ENCODE measurements around the gene NID2.

Gene NID2

GRCh38 chr14:52039124-52039815 lies 29.6 kb downstream of the NID2 start:
- TF ChIP-seq, protein P1, sequence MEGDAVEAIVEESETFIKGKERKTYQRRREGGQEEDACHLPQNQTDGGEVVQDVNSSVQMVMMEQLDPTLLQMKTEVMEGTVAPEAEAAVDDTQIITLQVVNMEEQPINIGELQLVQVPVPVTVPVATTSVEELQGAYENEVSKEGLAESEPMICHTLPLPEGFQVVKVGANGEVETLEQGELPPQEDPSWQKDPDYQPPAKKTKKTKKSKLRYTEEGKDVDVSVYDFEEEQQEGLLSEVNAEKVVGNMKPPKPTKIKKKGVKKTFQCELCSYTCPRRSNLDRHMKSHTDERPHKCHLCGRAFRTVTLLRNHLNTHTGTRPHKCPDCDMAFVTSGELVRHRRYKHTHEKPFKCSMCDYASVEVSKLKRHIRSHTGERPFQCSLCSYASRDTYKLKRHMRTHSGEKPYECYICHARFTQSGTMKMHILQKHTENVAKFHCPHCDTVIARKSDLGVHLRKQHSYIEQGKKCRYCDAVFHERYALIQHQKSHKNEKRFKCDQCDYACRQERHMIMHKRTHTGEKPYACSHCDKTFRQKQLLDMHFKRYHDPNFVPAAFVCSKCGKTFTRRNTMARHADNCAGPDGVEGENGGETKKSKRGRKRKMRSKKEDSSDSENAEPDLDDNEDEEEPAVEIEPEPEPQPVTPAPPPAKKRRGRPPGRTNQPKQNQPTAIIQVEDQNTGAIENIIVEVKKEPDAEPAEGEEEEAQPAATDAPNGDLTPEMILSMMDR (IDR thresholded peaks at IDR 0.05; ENCODE audit: control extremely low read depth, extremely low read depth, low read depth, missing control alignments): no peak
- ChIA-PET POLR2A (no interaction called here), CTCF (interaction anchor here (0.9 to 1.1 kb wide), 2 partner anchors 8 to 10 kb away, joined by 3 read pairs; no protein-coding TSS in a partner anchor)
- no peak for DNase-seq (ENCODE audit: extremely low spot score)

DNA sequence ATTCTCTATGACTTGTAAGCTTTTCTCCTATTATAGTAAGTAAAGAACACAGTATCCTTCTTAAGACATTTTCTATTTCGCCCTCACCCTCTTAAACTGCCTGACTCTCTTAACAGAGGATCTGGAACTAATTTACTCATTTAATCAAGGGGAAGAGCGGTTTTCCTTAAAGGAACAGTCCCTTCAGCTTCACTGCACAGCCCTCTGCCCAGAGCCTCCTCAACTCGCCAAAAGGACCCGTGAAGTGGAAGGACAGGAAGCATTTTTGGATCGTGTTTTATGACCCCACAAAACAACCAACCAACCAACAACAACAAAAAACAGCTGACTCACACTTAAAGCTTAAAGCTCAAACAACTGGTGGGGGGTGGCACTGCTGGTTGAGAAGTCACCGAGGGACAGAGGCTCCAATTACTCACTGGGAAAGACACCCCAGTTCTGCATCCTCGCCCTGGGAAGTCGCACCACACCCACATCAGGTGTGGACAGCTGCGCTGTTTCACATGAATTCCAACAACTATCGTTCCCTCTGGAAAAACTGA lies 35.7 kb downstream of the NID2 start:
- ChIA-PET POLR2A (no interaction called here), CTCF (interaction anchor here (1.4 kb wide), 1 partner anchor 18 kb away, joined by 5 read pairs; no protein-coding TSS in a partner anchor)
- DNase-seq (ENCODE audit: extremely low spot score): no peak
- TF ChIP-seq, protein P1 (IDR thresholded peaks at IDR 0.05; ENCODE audit: control extremely low read depth, extremely low read depth, low read depth, missing control alignments): no peak

DNA sequence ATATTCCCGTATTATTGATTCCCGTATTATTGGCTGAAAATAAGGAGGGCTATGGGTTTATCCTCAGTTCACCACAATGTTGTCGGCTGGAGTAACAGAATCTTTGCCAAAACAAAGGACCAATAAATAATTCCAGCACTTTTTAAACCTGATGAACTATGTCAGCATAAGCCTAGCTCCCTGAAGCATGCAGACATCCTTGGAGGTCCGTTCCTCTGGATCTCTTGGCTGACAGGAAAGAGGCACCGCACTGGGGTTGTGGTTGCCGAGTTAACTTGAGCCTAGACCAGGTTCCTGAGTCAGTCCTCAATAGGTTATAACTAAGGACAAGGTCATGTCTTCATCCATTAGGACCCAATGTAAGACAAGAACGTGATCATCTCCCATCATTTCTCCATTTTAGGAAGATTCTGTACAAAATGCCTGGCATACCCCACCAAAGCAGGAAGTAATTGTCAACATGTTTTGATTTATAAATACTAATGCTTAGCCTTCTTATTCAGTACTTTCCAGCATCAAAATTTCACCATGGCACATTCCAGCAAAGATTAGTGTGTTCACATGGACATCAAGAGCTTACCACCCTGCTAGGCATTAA lies 36.6 kb downstream of the NID2 start:
- TF ChIP-seq, protein P1 (IDR thresholded peaks at IDR 0.05; ENCODE audit: control extremely low read depth, extremely low read depth, low read depth, missing control alignments): no peak
- ChIA-PET CTCF (interaction anchor here (1.4 kb wide), 1 partner anchor 17 kb away, joined by 5 read pairs; no protein-coding TSS in a partner anchor), POLR2A (interaction anchor here (0.6 kb wide), 1 partner anchor 77 kb away, joined by 3 read pairs; no protein-coding TSS in a partner anchor)
- DNase-seq (ENCODE audit: extremely low spot score): no peak

DNA sequence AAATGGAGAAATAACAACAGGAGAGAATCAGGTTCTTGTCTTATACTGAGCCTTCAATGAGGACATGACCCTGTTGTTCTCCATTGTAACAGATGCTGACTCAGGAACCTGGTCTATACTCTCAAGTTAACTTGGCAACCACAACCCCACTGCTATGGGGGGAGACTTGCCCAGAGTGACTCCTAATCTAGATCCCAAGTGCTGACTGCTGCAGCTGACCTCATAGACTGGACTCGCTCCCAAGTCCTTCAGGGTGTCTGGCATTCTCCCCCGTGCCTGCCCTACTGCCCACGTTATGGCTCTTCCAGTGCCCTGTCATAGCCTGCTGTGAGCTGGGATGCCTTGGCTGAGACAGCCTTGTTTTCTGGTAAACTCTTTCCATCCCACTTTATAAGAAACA lies 37.1 kb downstream of the NID2 start:
- ChIA-PET CTCF (interaction anchor here (1.0 kb wide), 1 partner anchor 8 kb away, joined by 3 read pairs; no protein-coding TSS in a partner anchor), POLR2A (no interaction called here)
- TF ChIP-seq, protein P1 (IDR thresholded peaks at IDR 0.05; ENCODE audit: control extremely low read depth, extremely low read depth, low read depth, missing control alignments): no peak
- DNase-seq (ENCODE audit: extremely low spot score): no peak

GRCh38 chr14:52029881-52030280 lies 39.0 kb downstream of the NID2 start:
- DNase-seq (ENCODE audit: extremely low spot score): no peak
- ChIA-PET POLR2A (no interaction called here), CTCF (interaction anchor here (1.3 to 1.5 kb wide), 2 partner anchors 9 to 11 kb away, joined by 3 read pairs; no protein-coding TSS in a partner anchor)
- TF ChIP-seq, protein P1 (IDR thresholded peaks at IDR 0.05; ENCODE audit: control extremely low read depth, extremely low read depth, low read depth, missing control alignments): no peak

GRCh38 chr14:52026901-52027300 lies 42.0 kb downstream of the NID2 start:
- POLR2A ChIA-PET: no interaction called here

More at GRCh38 chr14:52026901-52027300, 42.0 kb downstream of the NID2 start:
- CTCF ChIA-PET: interaction anchor here (1.2 to 1.9 kb wide), 2 partner anchors 8 to 20 kb away, joined by 3 to 7 read pairs; no protein-coding TSS in a partner anchor
- TF ChIP-seq, protein P1 (IDR thresholded peaks at IDR 0.05; ENCODE audit: control extremely low read depth, extremely low read depth, low read depth, missing control alignments): no peak
- no peak for DNase-seq (ENCODE audit: extremely low spot score)

Data from GM10248 (cell line).